ENCODE measurements around the gene CYTL1.

CYTL1 gene

GRCh38 chr4:5043579-5043978 lies 24.3 kb upstream of the CYTL1 start:
- TF ChIP-seq CTCF (IDR thresholded peaks at IDR 0.05; ENCODE audit: low read depth, low read length), result no peak
- in situ Hi-C loops (cut with HindIII; ENCODE audit: low sequenced_read_pairs), result no loop called here
- DNase-seq (ENCODE audit: low read depth, low spot score), result no peak
- no peak overlapping the region for H3K4me3 ChIP-seq (ENCODE audit: low read depth, low read length)

- in situ Hi-C loops (cut with HindIII; ENCODE audit: low sequenced_read_pairs), result no loop called here
- TF ChIP-seq CTCF (IDR thresholded peaks at IDR 0.05; ENCODE audit: low read depth, low read length), result no peak
- no peak for DNase-seq (ENCODE audit: low read depth, low spot score)
Measured at GRCh38 chr4:5041699-5042098, 22.4 kb upstream of the CYTL1 start.

GRCh38 chr4:5040856-5041620 lies 21.8 kb upstream of the CYTL1 start:
- TF ChIP-seq CTCF (IDR thresholded peaks at IDR 0.05; ENCODE audit: low read depth, low read length), result no peak
- no peak overlapping the region for H3K4me3 ChIP-seq (ENCODE audit: low read depth, low read length)
- in situ Hi-C loops (cut with HindIII; ENCODE audit: low sequenced_read_pairs), result no loop called here
- DNase-seq (ENCODE audit: low read depth, low spot score), result no peak

More at GRCh38 chr4:5041699-5042098, 22.4 kb upstream of the CYTL1 start:
- no peak overlapping the region for H3K4me3 ChIP-seq (ENCODE audit: low read depth, low read length)

- in situ Hi-C loops (cut with HindIII; ENCODE audit: low sequenced_read_pairs), result no loop called here
- no peak overlapping the region for H3K4me3 ChIP-seq (ENCODE audit: low read depth, low read length)
- TF ChIP-seq CTCF (IDR thresholded peaks at IDR 0.05; ENCODE audit: low read depth, low read length), result no peak
- no peak for DNase-seq (ENCODE audit: low read depth, low spot score)
Measured at GRCh38 chr4:5039800-5040199, 20.5 kb upstream of the CYTL1 start.

- TF ChIP-seq CTCF (IDR thresholded peaks at IDR 0.05; ENCODE audit: low read depth, low read length), result no peak
- peak; percentile 89 for DNase-seq (ENCODE audit: low read depth, low spot score)
- H3K4me3 ChIP-seq (ENCODE audit: low read depth, low read length), result no peak overlapping the region
- in situ Hi-C loops (cut with HindIII; ENCODE audit: low sequenced_read_pairs), result no loop called here
Measured at GRCh38 chr4:5037553-5038551, 18.6 kb upstream of the CYTL1 start.

GRCh38 chr4:5036239-5036638 lies 17.0 kb upstream of the CYTL1 start:
- H3K4me3 ChIP-seq (ENCODE audit: low read depth, low read length), result no peak overlapping the region
- TF ChIP-seq CTCF (IDR thresholded peaks at IDR 0.05; ENCODE audit: low read depth, low read length), result no peak
- peak; percentile 58 for DNase-seq (ENCODE audit: low read depth, low spot score)
- in situ Hi-C loops (cut with HindIII; ENCODE audit: low sequenced_read_pairs), result no loop called here
